ENCODE data around the gene ZFR. TPM values are rescaled to one million over a fixed set of nuclear protein-coding genes. Genes with fewer than 3 reads are reported as not detected.
"Not testable (repeated sequence)": the region's sequence is repeated elsewhere in the genome, so short reads cannot be mapped to it uniquely, and the experiment has no call there.

Gene ZFR
- total and polyA plus RNA-seq, 7 donors: 25.8 to 99.9 (median 71.8) TPM

DNA sequence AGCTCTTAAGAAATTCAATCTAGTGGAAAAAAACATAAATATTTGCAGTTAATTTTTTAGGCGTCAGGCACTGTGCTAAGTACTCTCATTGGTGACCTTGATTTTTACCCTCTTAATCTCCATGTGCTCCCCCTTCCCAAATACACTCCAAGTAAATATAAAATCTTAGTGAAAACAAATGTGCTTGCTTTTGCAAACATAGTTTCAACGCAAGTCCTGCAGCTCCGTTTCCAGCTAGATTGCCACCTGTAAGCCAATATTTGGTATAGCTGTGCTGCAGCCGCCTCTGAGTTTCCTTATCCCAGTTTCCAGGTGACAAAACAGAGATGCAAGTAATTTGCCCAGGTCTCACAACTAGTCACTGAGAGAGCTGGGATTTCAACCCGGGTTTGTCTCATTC lies 129.9 kb downstream of the ZFR start:
- no peak overlapping the region for H3K27ac ChIP-seq
- no peaks in the 10 kb centered on the region for H3K27me3 ChIP-seq
- no peak for DNase-seq
- no peaks in the 10 kb centered on the region for H3K36me3 ChIP-seq
- no peak overlapping the region for H3K4me3 ChIP-seq
- H3K9me3 ChIP-seq: no peaks in the 10 kb centered on the region
- TF ChIP-seq EP300 (IDR thresholded peaks at IDR 0.05) (no peak), POLR2AphosphoS5 (IDR thresholded peaks at IDR 0.05) (no peak), POLR2A (IDR thresholded peaks at IDR 0.05) (no peak)
- TF ChIP-seq, protein P1, sequence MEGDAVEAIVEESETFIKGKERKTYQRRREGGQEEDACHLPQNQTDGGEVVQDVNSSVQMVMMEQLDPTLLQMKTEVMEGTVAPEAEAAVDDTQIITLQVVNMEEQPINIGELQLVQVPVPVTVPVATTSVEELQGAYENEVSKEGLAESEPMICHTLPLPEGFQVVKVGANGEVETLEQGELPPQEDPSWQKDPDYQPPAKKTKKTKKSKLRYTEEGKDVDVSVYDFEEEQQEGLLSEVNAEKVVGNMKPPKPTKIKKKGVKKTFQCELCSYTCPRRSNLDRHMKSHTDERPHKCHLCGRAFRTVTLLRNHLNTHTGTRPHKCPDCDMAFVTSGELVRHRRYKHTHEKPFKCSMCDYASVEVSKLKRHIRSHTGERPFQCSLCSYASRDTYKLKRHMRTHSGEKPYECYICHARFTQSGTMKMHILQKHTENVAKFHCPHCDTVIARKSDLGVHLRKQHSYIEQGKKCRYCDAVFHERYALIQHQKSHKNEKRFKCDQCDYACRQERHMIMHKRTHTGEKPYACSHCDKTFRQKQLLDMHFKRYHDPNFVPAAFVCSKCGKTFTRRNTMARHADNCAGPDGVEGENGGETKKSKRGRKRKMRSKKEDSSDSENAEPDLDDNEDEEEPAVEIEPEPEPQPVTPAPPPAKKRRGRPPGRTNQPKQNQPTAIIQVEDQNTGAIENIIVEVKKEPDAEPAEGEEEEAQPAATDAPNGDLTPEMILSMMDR (IDR thresholded peaks at IDR 0.05): no peak
- 49 to 75% methylated on average over 5 of the region's 5 CpGs for WGBS, 2 donors
- peaks cover 0 to 29% (median 19%) of the 10 kb centered on the region in 4 donors for H3K4me1 ChIP-seq
- intact Hi-C loops (cut with DNase I): loop anchor here (5.0 to 10.0 kb wide), 3 partner anchors 57 to 273 kb away; partner anchors contain the start of gene SUB1

DNA sequence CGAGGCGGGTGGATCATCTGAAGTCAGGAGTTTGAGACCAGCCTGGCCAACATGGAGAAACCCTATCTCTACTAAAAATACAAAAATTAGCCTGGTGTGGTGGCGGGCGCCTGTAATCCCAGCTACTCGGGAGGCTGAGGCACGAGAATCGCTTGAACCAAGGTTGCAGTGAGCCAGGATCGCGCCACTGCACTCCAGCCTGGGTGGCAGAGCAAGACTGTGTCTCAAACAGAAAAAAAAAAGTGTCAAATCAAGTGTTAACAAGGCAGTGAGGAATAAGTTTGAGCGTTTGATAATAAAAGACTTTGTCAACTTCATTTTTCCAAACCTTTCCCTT lies 130.4 kb downstream of the ZFR start:
- not testable (repeated sequence) for H3K27me3 ChIP-seq, H3K27ac ChIP-seq, H3K9me3 ChIP-seq, DNase-seq, H3K36me3 ChIP-seq, H3K4me3 ChIP-seq
- intact Hi-C loops (cut with DNase I): loop anchor here (5.0 to 10.0 kb wide), 3 partner anchors 57 to 273 kb away; partner anchors contain the start of gene SUB1
- 72 to 82% methylated on average over 10 of the region's 10 CpGs for WGBS, 2 donors
- peaks cover 0 to 34% (median 24%) of the 10 kb centered on the region in 4 donors for H3K4me1 ChIP-seq

DNA sequence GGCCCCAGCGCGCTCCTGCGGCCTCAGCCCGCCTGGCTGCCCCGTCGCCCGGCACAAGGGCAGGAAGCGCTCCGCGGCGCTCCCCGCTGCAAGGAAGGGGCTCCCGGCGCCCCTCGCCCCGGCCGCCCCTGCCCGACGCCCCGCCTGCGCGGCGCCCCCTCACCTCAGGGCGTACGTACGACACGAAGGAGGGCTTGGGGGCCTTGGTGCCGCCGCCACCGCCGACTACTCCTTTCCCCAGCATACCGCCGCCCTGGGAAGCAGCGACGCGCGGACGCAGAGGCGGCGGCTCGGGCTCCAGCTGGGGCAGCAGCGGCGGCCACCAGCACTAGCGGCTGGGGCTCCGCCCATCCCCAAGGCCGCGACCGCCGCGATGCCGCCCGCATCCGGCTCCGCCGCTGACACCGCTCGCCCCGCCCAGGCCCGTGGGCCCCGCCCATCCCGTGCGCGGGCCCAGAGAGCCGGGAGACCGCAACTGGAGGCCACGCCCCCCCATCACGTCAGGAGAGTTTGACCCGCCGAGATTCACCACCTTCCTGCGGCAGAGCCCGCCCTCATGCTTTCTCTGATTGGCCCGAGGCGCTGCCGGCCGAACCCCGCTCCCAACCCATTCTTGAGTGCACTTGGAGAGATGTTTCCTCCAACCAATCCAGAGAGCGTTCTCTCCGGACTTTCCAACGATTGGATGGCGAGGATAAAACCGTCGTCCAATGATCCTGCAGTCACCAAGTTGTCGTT lies 131.8 kb downstream of the ZFR start, which contains the start of gene MTMR12:
Gene MTMR12, minus strand, starts transcription at position 345 of the 738 bp plus-strand sequence. Its CDS starts 101 bp downstream, at position 244.
- no peaks in the 10 kb centered on the region for H3K27me3 ChIP-seq
- H3K4me1 ChIP-seq: peaks cover 0 to 47% (median 37%) of the 10 kb centered on the region in 4 donors
- no peaks in the 10 kb centered on the region for H3K9me3 ChIP-seq
- DNase-seq: peak; percentile 100
- H3K36me3 ChIP-seq: no peaks in the 10 kb centered on the region
- peak within 1 kb of the TSS; percentile 97 to 100 (median 98) for H3K27ac ChIP-seq
- TF ChIP-seq POLR2A (IDR thresholded peaks at IDR 0.05): peak; percentile 14 to 42
- no peak for TF ChIP-seq EP300 (IDR thresholded peaks at IDR 0.05)
- TF ChIP-seq, protein P1 (IDR thresholded peaks at IDR 0.05): no peak
- TF ChIP-seq POLR2AphosphoS5 (IDR thresholded peaks at IDR 0.05): peak; percentile 75 to 97 (median 82)
- WGBS, 2 donors: 1% methylated on average over 83 of the region's 83 CpGs
- peak within 1 kb of the TSS; percentile 76 to 97 (median 94) for H3K4me3 ChIP-seq
- intact Hi-C loops (cut with DNase I): loop anchor here (2.0 to 10.0 kb wide), 5 partner anchors 55 to 275 kb away; partner anchors contain the start of genes GOLPH3 and SUB1

DNA sequence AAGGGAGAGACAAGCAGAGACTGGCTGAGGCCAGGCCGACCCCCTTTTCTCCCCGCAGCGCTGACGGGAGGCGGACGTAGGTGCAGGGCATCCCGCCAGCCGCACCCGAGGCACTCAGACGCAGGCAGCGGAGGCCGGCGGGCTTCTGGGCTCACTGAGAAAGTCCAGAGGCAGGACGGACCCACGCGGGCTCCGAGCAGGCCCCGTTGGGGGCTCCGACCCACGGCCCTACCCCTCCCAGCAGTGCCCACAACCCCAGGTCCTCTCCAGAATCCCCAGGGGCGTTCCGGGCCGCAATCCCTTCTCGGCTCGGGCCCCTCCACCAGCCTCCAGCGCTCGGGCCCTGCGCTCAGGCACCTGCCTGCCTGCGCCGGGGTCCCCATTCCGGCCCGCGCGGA lies 132.3 kb downstream of the ZFR start:
- peak overlapping the region; percentile 76 to 97 (median 94) for H3K4me3 ChIP-seq
- DNase-seq: peak; percentile 93
- no peaks in the 10 kb centered on the region for H3K36me3 ChIP-seq
- TF ChIP-seq POLR2AphosphoS5 (IDR thresholded peaks at IDR 0.05) (peak; percentile 83 to 92 (median 87)), EP300 (IDR thresholded peaks at IDR 0.05) (peak in 3 of 4 donors; percentile 22 to 77 (median 63)), POLR2A (IDR thresholded peaks at IDR 0.05) (peak; percentile 37 to 55)
- TF ChIP-seq, protein P1 (IDR thresholded peaks at IDR 0.05): no peak
- no peaks in the 10 kb centered on the region for H3K27me3 ChIP-seq
- peaks cover 0 to 50% (median 40%) of the 10 kb centered on the region in 4 donors for H3K4me1 ChIP-seq
- intact Hi-C loops (cut with DNase I): loop anchor here (2.0 to 10.0 kb wide), 5 partner anchors 55 to 275 kb away; partner anchors contain the start of genes GOLPH3 and SUB1
- peak overlapping the region; percentile 97 to 100 (median 98) for H3K27ac ChIP-seq
- WGBS, 2 donors: 0% methylated on average over 34 of the region's 34 CpGs
- H3K9me3 ChIP-seq: no peaks in the 10 kb centered on the region
